Measurements from ENCODE around the gene EFHC1.
A peak's percentile ranks its signal among the peaks of the same experiment; 100 is the strongest.
"Not testable (repeated sequence)": the region's sequence is repeated elsewhere in the genome, so short reads cannot be mapped to it uniquely, and the experiment has no call there.

The EFHC1 gene

DNA sequence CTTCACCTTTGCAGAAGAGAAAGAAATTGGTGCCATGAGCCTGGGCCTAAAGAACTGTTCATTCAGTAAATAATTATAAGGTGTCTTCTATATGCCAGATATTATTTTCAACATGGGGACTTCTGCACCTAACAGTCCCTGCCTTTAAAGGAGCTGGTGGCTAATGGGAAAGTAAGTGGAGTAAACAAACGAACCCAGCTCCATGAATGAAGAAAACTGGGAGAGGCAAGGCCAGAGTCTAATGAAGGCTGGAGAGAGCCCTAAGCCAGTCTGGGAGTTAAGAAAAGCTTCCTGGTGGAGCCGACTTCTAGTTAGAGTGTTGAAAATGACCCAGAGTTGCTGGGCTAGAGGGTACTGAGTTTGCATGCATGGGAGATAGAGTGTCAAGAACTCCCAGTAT lies 24.2 kb upstream of the EFHC1 start:
- DNase-seq (ENCODE audit: low read depth, low spot score) = peak; percentile 10

DNA sequence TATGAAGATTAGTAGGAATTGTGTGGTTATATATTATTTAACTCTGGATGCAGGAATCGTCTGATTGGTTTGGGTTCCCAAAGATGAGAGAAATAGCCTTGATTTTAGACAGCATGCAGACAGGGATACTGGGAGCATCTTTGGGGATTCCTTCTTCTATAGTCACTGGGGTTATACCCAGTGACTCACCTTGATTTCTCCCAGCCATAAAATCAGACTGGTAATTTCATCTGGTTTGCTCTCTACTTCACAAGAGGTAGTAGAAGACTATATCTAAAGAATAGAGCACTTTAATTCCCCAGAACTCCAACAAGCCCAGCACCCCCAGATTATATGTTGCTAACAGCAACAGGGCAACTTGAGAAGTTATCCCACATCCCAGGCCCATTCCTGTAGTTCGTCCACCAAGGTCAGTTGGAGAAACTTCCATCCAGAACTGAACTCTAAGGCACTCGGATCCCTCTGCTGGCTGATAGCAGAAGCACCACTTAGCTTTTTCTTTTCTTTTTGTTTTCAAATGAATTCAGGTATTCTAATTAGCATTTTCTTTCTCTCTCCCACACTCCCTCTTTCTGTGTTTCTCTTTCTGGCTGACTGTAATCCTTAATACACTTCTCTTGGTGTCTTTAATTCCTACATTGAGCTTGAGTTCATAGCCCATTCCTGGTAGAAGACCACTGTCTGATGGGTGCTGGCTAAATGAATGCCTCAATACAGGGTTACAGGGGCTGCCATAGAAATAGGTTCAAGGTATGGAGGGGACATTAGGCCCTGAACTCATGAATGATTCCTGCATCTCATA lies 20.4 kb upstream of the EFHC1 start:
- peak; percentile 68 for DNase-seq (ENCODE audit: low read depth, low spot score)

DNA sequence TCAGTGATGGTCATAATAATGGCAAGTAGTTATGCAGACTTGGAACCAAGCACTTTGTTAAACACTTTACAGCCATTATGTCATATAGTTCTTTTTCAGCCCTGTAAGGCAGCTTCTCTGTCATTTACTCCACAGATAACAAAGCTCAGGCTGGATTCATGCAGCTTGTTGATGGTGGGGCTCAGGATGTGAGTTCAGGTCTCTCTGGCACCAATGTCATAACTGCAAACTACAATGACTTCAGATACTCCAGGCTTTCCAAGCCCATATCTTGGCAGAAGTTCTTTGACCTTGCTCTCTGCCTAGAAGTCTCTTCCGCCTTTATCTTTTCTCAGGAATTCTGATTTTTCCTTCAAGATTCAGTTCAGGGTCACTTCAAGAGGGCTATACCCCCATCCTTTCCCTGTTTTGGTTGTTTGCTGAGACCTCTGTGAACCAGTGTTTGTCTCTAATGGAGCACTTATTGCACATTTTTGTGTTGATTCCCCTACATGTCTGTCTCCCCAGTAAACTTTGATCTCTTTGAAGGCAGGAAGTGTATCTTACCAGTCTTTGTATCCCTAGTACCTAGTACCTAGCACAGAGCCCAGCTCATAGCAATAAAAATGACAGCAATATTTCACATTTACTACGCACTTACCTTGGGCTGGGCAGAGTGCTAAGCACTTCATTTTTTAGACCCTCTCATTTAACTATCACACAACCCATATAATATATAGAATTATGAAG lies 19.7 kb upstream of the EFHC1 start:
- no peak for DNase-seq (ENCODE audit: low read depth, low spot score)

DNA sequence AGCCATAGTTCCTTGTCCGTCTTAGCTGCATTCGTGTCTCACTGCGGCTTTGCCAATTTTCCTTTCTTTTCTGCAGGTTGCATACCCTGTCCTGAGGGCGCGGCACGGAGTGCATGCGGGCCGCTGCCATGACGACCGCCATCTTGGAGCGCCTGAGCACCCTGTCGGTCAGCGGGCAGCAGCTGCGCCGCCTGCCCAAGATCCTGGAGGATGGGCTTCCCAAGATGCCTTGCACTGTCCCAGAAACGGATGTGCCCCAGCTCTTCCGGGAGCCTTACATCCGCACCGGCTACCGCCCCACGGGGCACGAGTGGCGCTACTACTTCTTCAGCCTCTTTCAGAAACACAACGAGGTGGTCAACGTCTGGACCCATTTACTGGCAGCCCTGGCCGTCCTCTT lies 17.1 kb upstream of the EFHC1 start:
- DNase-seq (ENCODE audit: low read depth, low spot score) = no peak

DNA sequence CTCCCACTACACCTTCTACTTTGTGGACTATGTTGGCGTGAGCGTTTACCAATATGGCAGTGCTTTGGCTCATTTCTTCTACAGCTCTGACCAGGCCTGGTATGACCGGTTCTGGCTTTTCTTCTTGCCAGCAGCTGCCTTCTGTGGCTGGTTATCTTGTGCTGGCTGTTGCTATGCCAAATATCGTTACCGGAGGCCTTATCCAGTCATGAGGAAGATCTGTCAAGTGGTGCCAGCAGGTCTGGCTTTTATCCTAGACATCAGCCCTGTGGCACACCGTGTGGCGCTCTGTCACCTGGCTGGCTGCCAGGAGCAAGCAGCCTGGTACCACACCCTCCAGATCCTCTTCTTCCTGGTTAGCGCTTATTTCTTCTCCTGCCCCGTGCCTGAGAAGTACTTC lies 16.5 kb upstream of the EFHC1 start:
- no peak for DNase-seq (ENCODE audit: low read depth, low spot score)

DNA sequence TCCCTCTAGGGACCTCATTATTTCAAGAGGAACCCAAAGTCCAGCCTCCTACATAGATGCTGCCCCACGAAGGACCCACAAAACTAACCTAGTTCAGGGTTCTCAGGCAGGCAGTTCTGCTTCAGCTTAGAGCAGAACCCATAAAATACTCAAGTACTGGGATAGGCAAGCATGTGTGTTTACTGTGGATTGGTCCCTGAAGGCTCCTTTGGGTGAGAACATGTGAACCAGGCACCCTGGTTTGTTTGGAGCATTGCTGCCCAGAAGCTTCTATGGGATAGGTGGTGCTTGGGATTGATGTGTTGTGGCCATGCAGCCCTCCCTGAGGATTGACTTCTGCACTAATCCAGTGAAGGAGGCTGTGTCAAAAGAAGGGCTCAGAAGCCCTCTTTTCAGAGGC lies 14.9 kb upstream of the EFHC1 start:
- no peak for DNase-seq (ENCODE audit: low read depth, low spot score)

DNA sequence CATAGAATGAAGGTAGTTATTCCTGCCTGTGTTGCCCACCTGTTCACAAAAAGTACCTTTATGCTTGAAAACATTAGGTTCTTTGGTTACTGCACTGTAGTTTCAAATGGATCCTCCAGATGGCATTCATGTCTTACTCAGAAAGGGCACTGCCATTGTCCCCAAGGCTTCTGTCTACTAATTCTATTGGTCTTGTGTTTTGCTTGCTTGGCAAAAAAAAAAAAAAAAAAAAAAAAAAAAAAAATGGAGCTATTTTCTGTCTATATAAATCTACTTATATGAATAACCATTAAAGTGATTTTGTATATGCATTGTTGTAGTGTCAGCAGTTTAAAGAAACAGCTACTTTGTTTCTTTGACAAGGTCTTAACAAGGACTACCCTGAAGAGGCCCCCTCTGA lies 12.7 kb upstream of the EFHC1 start:
- no peak for DNase-seq (ENCODE audit: low read depth, low spot score)

DNA sequence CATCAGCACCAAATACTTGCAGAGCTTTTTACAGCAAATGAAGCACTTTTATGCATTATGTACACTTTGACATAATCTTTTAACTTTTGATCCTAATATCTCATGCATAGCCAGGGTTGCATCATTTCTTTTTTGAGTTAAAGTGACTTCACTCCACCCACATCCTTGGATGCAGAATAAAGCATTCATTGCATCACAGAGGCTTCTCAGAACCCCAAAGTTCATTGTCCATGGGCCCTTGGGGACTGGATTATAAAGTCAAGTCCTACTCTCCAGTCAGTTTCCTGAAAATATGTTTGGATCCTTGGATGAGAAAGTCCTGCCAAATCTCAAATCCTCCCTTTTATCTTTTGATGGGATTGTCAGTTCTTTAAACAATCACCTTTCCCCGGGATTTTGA lies 10.6 kb upstream of the EFHC1 start:
- DNase-seq (ENCODE audit: low read depth, low spot score) = no peak

GRCh38 chr6:52410979-52411378 lies 9.2 kb upstream of the EFHC1 start:
- DNase-seq (ENCODE audit: low read depth, low spot score) = no peak

GRCh38 chr6:52411911-52412310 lies 8.2 kb upstream of the EFHC1 start:
- no peak for DNase-seq (ENCODE audit: low read depth, low spot score)

DNA sequence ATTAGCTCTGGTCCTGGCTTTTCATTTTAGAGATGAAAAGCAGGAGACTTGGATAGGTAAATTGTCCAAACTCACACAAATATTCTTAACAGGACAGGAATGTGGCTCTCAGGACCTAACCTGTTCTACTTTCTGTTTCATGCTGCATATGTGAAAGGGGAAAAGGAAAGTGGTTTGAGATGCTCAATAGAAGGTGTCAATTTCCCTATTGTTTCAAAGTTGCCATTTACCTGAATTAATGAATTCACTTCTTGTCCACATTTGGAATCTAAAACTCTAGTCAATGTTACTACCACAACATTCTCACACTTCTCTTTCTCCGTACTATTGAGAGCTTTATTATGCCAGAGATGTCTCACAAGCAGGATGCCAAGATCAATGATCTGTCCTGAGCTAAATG lies 4.8 kb upstream of the EFHC1 start:
- DNase-seq (ENCODE audit: low read depth, low spot score) = no peak

GRCh38 chr6:52415917-52416628 lies 4.1 kb upstream of the EFHC1 start:
- no peak for DNase-seq (ENCODE audit: low read depth, low spot score)

GRCh38 chr6:52416629-52417151 lies 3.5 kb upstream of the EFHC1 start:
- DNase-seq (ENCODE audit: low read depth, low spot score) = peak; percentile 86

GRCh38 chr6:52417675-52418111 lies 2.4 kb upstream of the EFHC1 start:
- peak; percentile 33 for DNase-seq (ENCODE audit: low read depth, low spot score)

GRCh38 chr6:52418606-52419005 lies 1.5 kb upstream of the EFHC1 start:
- DNase-seq (ENCODE audit: low read depth, low spot score) = no peak

GRCh38 chr6:52420668-52421358 lies 671 bp downstream of the EFHC1 start:
- DNase-seq (ENCODE audit: low read depth, low spot score) = no peak

GRCh38 chr6:52422156-52422555 lies 2.0 kb downstream of the EFHC1 start:
- DNase-seq (ENCODE audit: low read depth, low spot score) = no peak

GRCh38 chr6:52423448-52423847 lies 3.3 kb downstream of the EFHC1 start:
- no peak for DNase-seq (ENCODE audit: low read depth, low spot score)

- peak; percentile 62 for DNase-seq (ENCODE audit: low read depth, low spot score)
Observed at GRCh38 chr6:52423971-52424381, 3.8 kb downstream of the EFHC1 start.

DNA sequence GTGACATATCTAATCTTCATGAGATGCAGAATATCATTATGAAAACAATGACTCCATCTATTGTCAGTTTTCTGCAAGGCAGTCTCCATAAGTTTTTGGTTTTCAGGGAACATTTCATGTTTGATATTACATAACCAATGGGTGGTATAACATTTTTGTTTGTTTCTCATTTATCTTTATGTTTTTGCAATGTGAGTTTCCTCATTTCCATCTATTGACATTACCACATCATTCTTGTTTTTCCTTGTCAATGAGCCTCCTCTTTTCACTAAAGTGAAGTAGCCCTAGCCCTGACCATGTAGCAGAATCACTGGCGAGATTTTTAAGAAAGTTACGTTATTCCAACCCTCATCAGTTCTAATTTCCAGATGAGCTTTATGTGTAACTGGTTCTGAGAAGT lies 4.4 kb downstream of the EFHC1 start:
- no peak for DNase-seq (ENCODE audit: low read depth, low spot score)

DNA sequence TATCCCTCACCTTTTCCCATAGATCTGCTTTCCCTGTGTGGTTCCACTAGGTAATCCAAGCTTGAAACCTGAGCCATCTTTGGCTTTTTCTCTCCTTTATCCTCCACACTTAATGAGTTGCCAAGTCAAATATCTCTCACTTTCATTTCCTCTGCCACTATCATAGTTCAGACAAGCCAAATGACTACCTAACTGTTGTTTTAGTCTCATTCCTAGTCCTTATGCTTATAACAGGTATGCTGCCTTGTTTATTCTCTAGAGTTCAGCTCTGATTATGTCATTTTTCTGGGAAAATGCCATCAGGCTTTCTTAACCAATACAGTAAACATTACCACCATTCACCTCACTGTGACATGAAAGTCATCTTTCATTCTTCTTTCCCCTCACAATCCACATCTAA lies 6.5 kb downstream of the EFHC1 start:
- DNase-seq (ENCODE audit: low read depth, low spot score) = no peak

DNA sequence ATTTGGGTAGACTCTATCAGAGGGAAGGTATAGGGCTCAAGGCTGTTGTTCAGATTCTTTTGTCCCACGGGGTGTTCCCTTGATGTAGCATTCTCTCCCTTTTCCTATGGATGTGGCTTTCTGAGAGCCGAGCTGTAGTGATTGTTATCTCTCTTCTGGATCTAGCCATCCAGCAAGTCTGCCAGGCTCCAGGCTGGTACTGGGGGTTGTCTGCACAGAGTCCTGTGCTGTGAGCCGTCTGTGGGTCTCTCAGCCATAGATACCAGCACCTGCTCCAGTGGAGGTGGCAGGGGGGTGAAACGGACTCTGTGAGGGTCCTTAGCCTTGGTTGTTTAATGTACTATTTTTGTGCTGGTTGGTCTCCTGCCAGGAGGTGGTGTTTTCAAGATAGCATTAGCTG lies 13.2 kb downstream of the EFHC1 start:
- DNase-seq (ENCODE audit: low read depth, low spot score) = not testable (repeated sequence)
